Esophagus mucosa (tissue), 1 donor: ENCODE measurements around the gene ALPK1. TPM values are rescaled to one million over a fixed set of nuclear protein-coding genes. Genes with fewer than 3 reads are reported as not detected.

Experiments used
- ATAC-seq: fragments of 200-7000 bp; cut with Tn5 transposase; one replicate; pipeline ENCODE4 v1.9.1; 2020
- total RNA-seq: library from RNA; stranded (reverse); gene quantifications from one replicate; pipeline ENCODE4 v1.2.4, GENCODE V29; 2023
- donor health status: DM: yes; HTN: yes; CAD: no.

ALPK1 gene
- total RNA-seq, 1 donor from 2014 or later, result 14.5 TPM

DNA sequence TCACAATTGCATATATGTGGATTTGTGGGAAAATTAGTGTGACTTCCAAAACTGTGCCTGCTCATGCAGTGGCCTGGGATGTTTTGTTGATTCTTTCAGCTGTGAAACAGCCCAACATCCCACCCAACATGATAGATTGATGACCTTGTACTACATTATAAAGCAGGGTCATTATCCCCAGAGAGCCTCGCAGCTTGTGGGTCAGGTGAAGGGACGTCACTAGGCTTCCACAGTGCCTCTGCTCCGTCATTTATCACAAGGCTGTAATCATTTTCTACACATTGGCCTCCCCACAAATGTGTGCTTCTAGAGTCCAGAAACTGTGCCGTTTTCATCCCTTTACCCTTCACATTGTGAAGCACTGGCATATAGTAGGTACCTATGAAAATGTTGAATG, 31.6 kb downstream of the ALPK1 start:
- ATAC-seq, result no peak

DNA sequence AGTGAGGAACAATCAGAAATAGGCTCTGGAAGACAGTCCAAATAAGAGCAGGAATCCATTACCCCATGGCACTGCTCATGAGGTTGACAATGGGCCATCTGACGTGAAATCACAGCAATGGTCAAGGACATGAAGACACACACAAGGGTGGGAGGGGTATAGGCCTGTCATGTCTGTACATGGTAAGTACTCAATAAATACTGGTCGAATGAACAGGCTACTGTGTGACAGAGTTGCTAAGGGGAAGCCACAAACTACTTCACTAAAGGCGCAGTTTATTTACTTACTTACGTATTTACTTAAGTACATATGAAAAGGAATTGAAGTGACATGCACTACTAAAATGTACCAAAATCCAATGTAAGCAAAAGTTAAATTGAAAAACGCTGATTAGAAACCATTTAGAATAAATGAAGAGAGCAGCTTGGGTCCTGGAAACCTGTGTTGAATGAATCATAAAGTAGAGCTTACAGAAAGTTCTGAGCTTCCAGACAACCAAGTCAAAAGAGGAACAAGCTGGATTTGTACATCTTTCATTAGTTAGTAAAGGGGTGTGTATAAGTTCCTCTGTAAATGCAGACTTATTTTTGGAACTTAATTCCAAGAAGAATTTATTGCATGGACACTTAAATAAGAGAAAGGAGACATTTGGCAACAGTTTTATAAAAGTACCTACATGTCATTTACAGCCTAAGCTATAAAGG, 32.7 kb downstream of the ALPK1 start:
- ATAC-seq, result no peak

DNA sequence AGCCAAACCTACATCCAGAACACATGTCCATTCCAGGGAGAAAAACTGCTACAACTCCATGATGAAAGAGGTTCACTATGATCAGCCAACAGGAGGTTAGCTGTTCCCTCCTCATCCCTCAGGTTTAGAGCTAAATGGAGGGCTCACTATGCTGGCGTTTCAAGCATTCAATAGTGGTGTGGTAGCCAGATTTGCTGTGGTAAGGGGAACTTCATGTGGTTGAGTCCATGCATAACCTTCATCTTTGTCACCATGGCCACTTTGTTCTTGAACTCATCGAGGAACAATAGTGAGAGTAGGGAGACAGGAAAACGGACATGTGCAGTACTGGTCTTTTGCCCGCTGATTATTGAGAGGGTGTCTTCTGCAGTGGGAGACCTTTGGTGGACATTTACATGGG, 33.8 kb downstream of the ALPK1 start:
- ATAC-seq, result no peak

DNA sequence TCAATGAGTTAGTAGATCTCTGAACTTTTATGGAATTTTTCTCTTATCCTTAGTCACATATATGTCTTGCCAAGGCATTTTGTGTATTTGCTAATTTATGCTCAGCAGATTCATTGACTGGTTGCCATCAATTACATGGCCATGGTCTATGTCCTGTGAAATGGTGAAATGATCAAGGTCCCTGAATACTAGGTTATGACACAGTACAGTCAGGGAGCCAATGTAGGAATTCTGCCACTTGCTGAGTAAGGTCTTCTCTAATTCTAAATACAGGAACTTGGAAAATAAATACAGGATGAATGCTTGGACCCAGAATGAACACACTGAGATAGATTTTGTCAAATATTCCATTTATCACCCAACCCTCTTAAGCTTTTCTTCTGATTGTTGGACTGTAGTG, 35.2 kb downstream of the ALPK1 start:
- ATAC-seq, result no peak

DNA sequence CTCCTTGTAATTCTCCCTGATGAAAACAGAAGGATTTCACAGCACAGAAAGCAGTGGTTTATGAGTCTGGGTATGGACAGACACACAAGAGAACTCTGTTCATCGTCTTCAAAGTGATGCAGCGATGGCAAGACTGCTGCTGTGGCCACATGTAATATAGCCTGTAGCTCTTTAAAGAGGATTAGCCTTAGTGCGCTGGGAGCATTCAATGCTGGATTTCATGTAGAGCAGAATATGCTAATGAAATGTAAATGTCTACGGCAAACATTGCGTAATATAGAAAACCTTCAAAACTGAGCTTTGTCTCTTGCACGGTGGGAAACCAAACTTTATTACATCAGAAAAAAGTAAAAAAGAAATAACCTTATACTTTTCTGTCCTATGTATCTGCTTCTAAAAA, 42.9 kb downstream of the ALPK1 start:
- no peak for ATAC-seq

DNA sequence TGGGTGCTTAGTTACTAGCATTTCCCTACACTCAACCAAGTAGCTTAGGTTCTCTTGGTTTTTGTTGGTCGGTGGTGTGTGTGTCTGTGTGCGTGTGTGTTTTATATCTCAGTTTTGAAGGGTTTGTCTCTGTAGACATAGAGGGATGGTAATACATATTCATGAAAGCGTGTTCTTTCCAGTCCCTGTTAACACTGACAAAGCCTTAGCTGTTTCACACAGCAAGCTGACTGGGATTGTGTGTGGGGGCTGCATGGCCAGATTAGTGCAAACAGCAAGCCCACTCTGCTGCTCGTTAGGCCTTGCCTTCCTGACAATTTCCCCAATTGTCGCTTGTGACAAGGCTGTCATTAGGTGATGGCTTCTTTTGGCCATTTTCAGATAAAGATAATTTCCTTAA, 43.9 kb downstream of the ALPK1 start:
- ATAC-seq, result no peak

DNA sequence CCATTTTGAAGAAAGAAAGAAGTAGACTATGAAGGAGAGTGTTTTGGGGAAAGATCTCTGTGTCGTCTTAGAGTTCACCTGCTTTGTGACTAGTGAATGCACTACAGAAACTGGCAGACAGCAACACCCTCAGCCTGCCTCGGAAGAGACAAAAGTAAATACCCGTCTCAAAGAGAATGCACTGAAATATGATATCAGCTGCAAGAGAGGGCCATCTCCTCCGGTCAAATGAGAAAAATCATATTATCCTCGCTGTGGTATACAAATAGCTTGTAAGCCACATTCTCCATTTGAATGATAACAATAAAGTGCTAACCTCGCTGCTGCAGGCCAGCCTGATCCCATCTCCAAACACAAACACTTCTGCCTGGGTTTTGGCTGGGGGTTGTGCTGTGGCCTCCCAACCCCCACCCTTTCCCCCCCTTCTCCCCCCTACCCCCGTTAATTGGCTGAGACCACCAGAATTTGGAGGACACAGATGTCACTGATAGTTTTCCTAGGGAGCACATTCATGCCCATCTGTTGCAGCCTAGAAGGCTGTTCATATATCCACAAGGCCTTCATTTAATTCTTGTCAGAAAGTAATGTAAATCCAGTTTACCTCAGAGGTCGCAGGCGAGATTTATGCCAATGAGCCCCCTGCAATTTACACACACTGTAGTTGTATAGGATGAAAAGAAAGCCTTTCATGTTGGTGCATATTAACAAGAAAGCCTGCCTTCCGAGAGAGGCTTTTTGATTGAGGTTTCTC, 46.3 kb downstream of the ALPK1 start:
- ATAC-seq, result no peak

DNA sequence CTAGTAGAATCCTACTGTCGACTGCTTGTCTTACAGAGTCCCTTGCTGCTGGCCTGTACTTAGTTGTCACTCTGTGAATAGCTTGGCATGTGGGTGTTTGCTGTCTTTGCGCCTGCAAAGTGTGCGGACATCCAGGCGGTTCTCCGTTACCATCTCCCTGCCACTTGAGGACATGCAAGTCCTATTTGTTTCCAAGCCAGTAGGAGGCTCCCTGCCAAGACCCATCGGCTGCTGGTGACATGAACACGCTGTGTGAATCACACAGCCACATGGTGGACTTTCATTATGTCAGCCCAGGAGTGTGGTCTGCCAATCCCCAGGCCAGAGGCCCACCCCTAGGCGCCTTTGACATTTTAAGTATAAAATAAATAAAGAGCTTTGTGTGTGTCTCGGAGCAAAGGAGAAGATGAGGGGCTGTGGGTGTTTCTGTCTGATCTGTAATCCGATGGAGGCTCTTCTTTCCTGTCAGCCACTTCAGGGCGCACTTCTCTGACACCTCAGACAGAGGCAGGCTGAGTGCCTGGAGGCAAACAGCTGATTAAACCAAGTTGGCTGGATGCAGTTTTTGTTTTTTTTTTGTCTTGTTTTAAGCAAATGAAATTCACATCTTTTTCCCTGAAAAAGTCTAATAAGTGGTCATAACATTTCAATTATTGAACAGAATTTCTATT, 51.5 kb downstream of the ALPK1 start:
- ATAC-seq, result peak; percentile 36

DNA sequence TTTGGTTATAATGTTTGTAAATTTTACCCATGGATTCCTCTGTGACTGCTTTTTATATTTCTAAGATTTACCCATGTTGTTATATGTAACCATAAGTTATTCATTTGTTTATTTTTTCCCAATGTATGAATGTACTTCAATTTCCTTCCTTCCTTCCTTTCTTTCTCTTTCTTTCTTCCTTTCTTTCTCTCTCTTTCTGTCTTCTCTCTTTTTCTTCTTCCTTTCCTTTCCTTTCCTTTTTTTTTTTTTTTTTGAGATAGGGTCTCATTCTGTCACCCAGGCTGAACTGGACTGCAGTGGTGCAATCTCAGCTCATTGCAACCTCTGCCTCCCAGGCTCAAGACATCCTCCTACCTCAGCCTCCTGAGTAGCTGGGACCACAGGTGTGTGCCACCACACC, 55.6 kb downstream of the ALPK1 start:
- no peak for ATAC-seq

DNA sequence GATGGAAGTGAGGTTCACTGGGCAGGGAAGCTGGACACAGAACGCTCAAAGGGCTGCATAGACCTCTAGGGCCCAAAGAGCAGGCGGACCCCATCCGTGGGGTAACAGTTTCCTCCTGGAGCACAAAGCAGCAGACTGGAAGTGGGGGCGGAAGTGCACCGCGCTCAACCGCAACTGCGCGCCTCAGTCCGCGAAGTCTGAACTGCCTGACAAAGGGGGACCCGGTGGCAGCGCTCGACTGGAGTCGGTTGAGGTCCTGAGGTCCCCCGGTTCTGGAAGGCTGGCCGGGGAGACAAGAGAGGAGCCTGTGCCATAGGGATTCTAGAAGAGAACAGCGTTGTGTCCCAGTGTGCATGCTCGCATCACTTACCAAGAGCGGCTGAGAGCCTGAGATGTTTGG, 58.5 kb downstream of the ALPK1 start:
- no peak for ATAC-seq

DNA sequence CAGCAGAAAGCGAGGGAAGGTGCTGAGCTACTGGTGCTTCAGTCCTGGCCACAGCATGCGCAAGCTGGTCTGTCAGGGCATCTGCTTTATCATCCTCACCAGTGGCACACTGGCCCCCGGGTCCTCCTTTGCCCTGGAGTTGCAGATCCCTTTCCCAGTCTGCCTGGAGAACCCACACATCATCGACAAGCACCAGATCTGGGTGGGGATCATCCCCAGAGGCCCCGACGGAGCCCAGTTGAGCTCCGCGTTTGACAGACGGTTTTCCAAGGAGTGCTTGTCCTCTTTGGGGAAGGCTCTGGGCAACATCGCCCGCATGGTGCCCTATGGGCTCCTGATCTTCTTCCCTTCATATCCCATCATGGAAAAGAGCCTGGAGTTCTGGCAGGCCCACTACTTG, 60.3 kb downstream of the ALPK1 start:
- ATAC-seq, result no peak

DNA sequence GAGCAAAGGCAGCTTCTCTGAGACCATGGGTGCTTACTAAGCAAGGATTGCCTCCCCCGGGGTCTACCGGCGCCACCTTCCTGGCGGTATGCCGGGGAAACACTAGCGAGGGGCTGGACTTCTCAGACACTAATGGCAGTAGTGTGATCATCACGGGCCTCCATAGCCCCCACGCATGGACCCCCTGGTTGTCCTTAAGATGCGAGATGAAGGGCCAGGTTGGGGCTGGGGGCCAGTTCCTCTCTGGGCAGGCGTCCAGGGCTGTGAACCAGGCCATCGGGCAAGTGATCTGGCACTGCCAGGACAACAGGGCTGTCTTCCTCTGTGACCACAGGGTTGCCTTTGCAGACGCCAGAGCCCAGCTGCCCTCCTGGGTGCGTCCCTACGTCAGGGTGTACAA, 60.7 kb downstream of the ALPK1 start:
- ATAC-seq, result no peak

DNA sequence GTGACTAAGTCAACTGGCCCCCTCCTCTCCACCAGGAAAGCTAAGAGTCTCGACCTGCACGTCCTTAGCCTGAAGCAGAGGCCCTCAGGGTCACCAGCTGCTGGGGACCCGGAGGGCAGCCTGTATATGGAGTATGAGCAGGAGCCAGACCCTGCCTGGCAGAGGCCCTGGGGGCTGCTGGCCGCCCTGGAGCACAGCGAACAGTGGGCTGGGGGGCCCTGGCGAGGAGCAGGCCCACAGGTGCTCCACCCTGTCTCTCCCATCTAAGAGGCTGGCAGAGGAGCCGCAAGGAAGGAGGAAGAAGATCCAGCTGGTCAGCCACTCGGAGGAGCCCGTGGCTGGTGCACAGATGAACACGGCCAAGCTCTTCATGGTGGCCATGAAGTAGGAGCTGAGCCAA, 61.2 kb downstream of the ALPK1 start:
- no peak for ATAC-seq

DNA sequence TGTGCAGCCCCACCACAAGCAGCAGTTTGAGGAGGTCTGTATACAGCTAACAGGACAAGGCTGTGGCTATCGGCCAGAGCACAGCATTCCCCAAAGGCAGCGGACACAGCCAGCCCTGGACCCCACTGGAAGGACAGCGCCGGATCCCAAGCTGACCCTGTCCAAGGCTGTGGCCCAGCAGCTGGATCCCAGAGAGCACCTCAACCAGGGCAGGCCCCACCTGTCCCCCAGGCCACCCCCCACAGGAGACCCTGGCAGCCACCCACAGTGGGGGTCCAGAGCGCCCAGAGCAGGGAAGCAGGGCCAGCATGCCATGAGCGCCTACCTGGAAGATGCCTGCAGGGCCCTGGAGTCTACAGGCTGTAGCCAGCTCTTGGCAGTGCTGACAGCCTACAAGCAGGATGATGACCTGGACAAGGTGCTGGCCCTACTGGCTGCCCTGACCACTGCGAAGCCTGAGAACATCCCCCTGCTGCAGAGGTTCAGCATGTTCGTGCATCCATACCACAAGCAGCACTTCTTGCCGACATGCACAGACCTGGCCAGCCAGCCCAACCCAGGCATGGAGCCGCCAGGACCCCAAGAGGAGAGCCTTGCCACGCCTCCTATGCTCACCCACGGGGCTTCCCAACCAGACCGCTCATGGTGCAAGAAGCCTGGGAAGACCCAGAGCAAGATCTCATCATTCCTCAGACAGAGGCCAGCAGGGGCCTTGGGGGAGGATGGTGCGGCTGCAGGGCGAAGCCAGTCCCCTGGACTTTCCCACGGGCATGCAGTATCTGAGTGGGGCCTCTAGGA, 62.0 kb downstream of the ALPK1 start:
- ATAC-seq, result peak; percentile 8

DNA sequence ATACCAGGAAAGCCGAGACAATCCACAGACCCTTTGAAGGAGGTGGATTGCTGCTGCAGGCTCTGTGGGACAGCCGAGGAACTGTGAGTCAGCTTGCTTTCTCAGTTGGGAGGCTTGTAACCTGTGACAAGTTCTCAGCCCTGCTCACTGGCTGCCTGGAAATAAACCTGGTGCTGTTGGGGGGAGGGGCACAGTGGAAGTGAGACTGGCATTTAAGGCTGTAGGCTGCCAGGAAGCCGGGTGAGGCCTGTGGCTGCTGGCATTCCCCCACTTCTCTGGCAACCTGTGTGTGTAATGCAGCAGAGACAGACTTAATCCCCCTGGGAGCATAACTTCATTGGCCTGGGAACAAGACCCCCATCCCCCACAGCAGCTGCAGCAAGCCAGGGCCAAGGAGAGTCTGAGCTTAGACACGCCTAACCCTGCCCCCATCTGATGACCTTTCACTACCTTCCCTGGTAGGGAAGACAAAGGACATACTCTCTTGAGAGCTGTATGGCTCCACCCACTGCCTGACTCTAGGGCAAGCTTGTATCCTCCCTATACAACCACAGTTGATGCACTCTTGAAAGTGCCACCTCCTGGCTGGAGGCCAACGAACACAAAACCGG, 64.1 kb downstream of the ALPK1 start:
- ATAC-seq, result peak; percentile 32

DNA sequence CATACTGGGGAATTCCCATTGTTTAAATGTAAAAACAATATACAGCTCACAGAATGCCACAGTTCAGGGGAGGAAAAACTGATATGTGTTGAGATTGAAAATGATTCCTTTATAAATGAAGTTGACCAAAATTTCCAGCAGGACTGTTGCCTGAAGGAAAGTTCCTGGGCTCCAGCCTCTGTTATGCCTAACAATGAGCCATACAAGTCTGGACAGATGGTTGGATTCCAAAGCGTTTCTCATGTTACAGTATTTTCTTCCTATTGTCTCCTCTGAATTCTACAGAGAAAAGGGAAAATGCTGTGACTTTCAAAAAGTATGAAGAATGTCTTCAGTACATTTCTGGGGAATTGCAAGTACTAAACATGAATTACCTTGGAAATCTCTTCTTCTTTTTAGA, 73.3 kb downstream of the ALPK1 start:
- ATAC-seq, result no peak

DNA sequence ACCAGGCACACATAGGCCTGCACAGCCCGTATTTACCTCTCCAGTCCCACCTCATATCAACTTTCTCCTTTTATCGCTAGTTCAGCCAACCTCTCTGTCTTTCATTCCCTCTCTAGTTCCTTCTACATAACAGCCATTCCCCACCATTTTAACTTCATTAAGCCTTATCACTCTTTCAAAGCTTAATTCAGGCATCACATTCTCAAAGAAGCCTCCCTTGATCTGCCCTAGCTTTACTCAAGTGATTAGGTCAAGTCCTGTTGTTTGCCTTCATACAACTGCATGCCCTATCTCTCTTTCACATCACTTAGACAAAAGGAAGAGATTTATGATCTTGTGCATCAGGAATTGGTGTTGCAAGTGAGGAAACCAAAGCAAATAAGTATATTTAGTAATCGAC, 74.2 kb downstream of the ALPK1 start:
- no peak for ATAC-seq

DNA sequence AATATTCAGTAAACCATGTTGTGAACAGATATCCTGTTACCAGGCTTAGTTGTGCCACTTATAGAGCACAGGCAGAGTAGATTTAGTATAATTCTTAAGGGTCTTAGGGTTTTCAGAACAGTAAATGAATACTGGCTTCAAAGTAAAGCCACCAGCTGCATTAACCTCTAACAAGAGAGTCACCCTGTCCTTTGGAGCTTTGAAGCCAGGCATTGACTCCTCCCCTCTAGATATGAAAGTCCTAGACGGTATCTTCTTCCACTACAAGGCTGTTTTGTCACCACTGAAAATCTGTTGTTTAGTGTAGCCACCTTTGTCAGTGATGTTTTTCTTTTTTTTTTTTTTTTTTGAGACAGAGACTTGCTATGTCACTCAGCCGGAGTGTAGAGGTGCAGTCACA, 77.7 kb downstream of the ALPK1 start:
- no peak for ATAC-seq

DNA sequence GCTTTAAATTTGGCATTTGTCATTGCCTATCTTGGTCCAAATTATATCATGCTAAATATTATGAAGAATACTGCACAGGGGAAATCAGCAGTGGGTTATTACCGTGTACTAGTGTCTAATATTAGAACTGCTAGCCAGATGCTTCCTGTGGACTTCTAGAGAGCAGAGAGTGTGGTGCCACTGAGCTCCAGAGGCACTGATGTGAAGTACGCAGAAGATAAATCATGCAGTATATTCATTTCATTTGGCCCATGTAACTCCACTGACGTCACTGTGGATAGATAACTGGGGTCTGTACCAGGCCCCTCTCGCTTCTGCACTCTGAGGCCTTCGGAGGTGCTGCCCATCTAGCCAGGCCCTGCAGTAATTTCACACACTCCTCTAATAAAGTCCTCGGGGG, 80.0 kb downstream of the ALPK1 start:
- no peak for ATAC-seq

DNA sequence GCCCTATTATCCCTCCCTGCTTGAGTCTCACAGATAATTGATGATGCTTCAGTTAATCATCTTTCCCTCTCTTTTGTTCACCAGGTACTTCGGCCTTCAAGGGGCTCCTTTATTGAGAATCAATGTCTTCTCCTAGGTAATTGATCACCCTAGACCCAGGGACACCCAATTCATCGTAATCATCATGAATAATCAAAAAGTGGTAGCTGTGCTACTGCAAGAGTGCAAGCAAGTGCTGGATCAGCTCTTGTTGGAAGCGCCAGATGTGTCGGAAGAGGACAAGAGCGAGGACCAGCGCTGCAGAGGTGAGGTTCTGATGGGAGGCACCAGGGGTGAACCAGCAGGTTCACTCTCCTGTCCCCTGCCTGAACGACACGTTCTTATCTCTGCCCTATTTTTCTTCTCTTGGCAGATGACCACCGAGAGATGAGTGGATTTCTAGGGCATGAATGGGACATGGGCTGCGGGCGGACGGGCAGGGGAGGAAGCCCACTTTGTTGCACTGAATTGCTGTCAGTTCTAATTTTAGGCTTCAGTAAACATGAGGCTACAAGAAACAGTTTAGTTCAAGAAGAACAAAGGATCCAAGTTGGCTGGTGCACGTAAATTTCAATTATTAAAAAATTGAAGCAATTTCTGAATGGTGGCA, 80.5 kb downstream of the ALPK1 start:
- no peak for ATAC-seq

DNA sequence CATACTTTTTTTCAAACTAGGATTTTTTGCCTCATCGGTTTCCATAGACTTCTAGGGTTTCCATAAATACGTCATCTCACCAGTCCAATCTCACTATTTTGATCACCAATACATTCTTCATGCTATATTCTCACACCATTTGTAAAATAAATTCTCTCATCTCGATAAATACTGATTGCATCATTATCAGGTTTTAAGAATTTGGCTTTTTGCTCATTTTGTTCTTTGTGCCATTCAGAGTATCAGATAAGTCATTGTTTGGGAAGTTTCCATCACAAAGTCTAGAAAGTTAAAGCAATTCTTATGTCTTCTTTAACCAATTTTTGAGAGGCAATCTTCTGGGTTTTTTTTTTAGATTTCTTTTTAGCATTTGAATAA, 81.1 kb downstream of the ALPK1 start:
- no peak for ATAC-seq

DNA sequence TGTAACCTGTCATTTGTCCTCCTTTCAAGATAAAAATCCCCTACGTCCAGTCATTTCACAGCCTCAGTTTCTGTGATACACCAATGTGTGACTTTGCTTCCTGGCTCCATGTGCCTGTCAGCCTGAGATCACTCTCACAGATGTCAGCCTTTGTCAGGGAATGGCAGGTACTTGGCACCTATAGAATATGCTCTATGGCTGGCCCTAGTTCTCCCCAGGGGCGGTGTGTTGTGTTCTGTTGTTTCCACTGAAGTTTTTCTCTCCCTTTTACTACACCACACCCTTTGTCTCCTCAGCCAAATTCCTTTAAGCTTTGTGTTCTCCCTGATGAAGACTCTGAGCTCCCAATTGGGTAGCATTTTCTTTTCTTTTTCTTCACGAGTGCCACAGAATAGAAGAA, 81.7 kb downstream of the ALPK1 start:
- no peak for ATAC-seq
